C4-2B (cell line): ENCODE data around the gene ZNF57.

Source experiments
- ZFX ChIP-seq: fragments of 450-650 bp; IDR thresholded peaks from 2 replicates; pipeline ENCODE4 v1.6.1; 2017
- TF ChIP-seq, protein P1 (sequence below): fragments of 450-650 bp; conservative IDR thresholded peaks from 2 replicates; pipeline ENCODE4 v1.5.1; 2017; ENCODE audit warnings: mild to moderate bottlenecking

DNA sequence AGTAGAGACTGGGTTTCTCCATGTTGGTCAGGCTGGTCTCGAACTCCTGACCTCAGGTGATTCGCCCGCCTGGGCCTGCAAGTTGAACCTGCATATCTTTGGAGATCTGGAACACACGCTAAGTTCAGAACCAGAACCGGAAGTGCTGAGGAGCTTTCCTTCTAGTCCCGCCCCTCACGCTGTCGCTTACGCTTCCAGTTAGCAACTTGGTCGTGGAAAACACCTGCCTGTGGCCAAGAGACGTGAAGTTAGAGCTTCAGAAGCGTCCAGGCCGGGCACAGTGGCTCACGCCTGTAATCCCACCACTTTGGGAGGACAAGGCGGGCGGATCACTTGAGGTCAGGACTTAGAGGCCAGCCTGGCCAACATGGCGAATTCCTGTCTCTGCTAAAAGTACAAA, 15.0 kb upstream of the ZNF57 start:
- TF ChIP-seq, protein P1, sequence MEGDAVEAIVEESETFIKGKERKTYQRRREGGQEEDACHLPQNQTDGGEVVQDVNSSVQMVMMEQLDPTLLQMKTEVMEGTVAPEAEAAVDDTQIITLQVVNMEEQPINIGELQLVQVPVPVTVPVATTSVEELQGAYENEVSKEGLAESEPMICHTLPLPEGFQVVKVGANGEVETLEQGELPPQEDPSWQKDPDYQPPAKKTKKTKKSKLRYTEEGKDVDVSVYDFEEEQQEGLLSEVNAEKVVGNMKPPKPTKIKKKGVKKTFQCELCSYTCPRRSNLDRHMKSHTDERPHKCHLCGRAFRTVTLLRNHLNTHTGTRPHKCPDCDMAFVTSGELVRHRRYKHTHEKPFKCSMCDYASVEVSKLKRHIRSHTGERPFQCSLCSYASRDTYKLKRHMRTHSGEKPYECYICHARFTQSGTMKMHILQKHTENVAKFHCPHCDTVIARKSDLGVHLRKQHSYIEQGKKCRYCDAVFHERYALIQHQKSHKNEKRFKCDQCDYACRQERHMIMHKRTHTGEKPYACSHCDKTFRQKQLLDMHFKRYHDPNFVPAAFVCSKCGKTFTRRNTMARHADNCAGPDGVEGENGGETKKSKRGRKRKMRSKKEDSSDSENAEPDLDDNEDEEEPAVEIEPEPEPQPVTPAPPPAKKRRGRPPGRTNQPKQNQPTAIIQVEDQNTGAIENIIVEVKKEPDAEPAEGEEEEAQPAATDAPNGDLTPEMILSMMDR: no peak
- no peak for TF ChIP-seq ZFX
